ENCODE measurements around the gene KIAA0040. TPM values are rescaled to one million over a fixed set of nuclear protein-coding genes. Genes with fewer than 3 reads are reported as not detected.
"Not testable (repeated sequence)": the region's sequence is repeated elsewhere in the genome, so short reads cannot be mapped to it uniquely, and the experiment has no call there.

The KIAA0040 gene
- polyA plus RNA-seq, 4 donors = 13.0 to 17.8 (median 14.9) TPM

DNA sequence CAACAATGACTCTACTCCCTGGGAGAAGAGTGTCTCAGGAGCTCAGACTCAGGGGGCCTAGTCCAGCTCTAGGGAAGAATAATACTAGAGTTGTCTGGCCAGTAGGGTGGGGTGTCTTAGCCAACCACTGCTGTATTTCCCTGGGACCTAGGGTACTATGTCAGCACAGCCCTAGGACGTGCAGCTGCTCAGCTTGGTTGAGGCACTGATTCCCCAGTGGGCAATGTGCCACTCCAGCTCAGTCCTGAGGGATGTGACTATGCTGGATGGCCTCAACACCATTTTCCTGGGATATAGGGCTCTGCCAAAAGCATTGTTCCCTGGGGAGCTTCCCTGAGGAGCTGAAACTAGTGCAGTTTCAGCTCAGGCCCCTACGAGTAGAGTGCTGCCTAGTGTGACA is 77.6 kb downstream of the KIAA0040 start:
- no peak for DNase-seq (ENCODE audit: low read depth in 4 of 4, low spot score in 2 of 4)

DNA sequence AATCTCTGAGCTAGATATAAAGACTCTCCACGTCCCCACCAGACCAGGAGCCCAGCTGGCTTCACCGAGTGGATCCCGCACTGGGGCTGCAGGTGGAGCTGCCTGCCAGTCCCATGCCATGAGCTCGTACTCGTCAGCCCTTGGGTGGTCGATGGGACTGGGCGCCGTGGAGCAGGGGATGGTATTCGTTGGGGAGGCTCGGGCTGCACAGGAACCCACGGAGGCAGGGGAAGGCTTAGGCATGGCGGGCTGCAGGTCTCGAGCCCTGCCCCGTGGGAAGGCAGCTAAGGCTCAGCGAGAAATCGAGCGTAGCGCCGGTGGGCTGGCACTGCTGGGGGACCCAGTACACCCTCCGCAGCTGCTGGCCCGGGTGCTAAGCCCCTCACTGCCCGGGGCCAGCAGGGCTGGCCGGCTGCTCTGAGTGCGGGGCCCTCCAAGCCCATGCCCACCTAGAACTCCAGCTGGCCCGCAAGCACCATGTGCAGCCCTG is 84.2 kb downstream of the KIAA0040 start:
- DNase-seq (ENCODE audit: low read depth in 4 of 4, low spot score in 2 of 4) = not testable (repeated sequence)

Other genes with a start within 250 kb of the KIAA0040 start
- gene CACYBP, start 192.8 kb downstream of the KIAA0040 start, polyA plus RNA-seq (ENCODE audit: insufficient read length in 4 of 4) = 100 to 1,000 TPM; 109 to 130 (median 128) TPM
- gene MRPS14, start 169.4 kb downstream of the KIAA0040 start, polyA plus RNA-seq (ENCODE audit: insufficient read length in 4 of 4) = 10 to 100 TPM; 48.1 to 52.6 (median 50.2) TPM
- gene TNN, start 124.9 kb downstream of the KIAA0040 start, polyA plus RNA-seq (ENCODE audit: insufficient read length in 4 of 4) = 1 to 10 TPM; 2.4 to 3.0 (median 2.9) TPM